ENCODE data around the gene PDIA5.

The PDIA5 gene

GRCh38 chr3:123085293-123085931 is 18.6 kb downstream of the PDIA5 start:
- TF ChIP-seq YY1 (IDR thresholded peaks at IDR 0.05; ENCODE audit: insufficient read depth, insufficient read length), result no peak
- no peak for TF ChIP-seq ZNF274 (IDR thresholded peaks at IDR 0.05; ENCODE audit: low read depth, low read length)
- no peak for TF ChIP-seq SUZ12 (IDR thresholded peaks at IDR 0.05; ENCODE audit: extremely low read depth, insufficient read depth, insufficient read length)
- Histone ChIP-seq H3K9me3 (ENCODE audit: insufficient read depth, low read length) (no peaks in the 10 kb centered on the region), H3K27me3 (ENCODE audit: insufficient read depth, insufficient read length) (no peaks in the 10 kb centered on the region), H3K4me3 (ENCODE audit: insufficient read length, low read depth) (no peak overlapping the region), H3K36me3 (ENCODE audit: insufficient read depth, insufficient read length, low read length) (peaks cover 18% of the 10 kb centered on the region), H3K9ac (ENCODE audit: insufficient read length, low read depth) (no peak overlapping the region), H3K4me1 (ENCODE audit: insufficient read depth, insufficient read length) (peaks cover 39% of the 10 kb centered on the region)
- DNase-seq (ENCODE audit: low read depth, low spot score), result no peak

GRCh38 chr3:123085932-123086627 is 19.3 kb downstream of the PDIA5 start:
- no peak overlapping the region for H3K9ac ChIP-seq (ENCODE audit: insufficient read length, low read depth)
- TF ChIP-seq YY1 (IDR thresholded peaks at IDR 0.05; ENCODE audit: insufficient read depth, insufficient read length) (no peak), ZNF274 (IDR thresholded peaks at IDR 0.05; ENCODE audit: low read depth, low read length) (no peak), SUZ12 (IDR thresholded peaks at IDR 0.05; ENCODE audit: extremely low read depth, insufficient read depth, insufficient read length) (no peak)
- H3K36me3 ChIP-seq (ENCODE audit: insufficient read depth, insufficient read length, low read length), result peaks cover 24% of the 10 kb centered on the region
- no peak for DNase-seq (ENCODE audit: low read depth, low spot score)
- H3K4me3 ChIP-seq (ENCODE audit: insufficient read length, low read depth), result no peak overlapping the region
- H3K9me3 ChIP-seq (ENCODE audit: insufficient read depth, low read length), result no peaks in the 10 kb centered on the region
- peaks cover 39% of the 10 kb centered on the region for H3K4me1 ChIP-seq (ENCODE audit: insufficient read depth, insufficient read length)
- no peaks in the 10 kb centered on the region for H3K27me3 ChIP-seq (ENCODE audit: insufficient read depth, insufficient read length)

GRCh38 chr3:123088387-123088786 is 21.6 kb downstream of the PDIA5 start:
- H3K9me3 ChIP-seq (ENCODE audit: insufficient read depth, low read length), result no peaks in the 10 kb centered on the region
- H3K9ac ChIP-seq (ENCODE audit: insufficient read length, low read depth), result no peak overlapping the region
- no peaks in the 10 kb centered on the region for H3K27me3 ChIP-seq (ENCODE audit: insufficient read depth, insufficient read length)
- H3K4me3 ChIP-seq (ENCODE audit: insufficient read length, low read depth), result no peak overlapping the region
- peaks cover 30% of the 10 kb centered on the region for H3K4me1 ChIP-seq (ENCODE audit: insufficient read depth, insufficient read length)
- DNase-seq (ENCODE audit: low read depth, low spot score), result no peak
- peaks cover 47% of the 10 kb centered on the region for H3K36me3 ChIP-seq (ENCODE audit: insufficient read depth, insufficient read length, low read length)
- TF ChIP-seq YY1 (IDR thresholded peaks at IDR 0.05; ENCODE audit: insufficient read depth, insufficient read length) (no peak), SUZ12 (IDR thresholded peaks at IDR 0.05; ENCODE audit: extremely low read depth, insufficient read depth, insufficient read length) (no peak), ZNF274 (IDR thresholded peaks at IDR 0.05; ENCODE audit: low read depth, low read length) (no peak)

- Histone ChIP-seq H3K9me3 (ENCODE audit: insufficient read depth, low read length) (no peaks in the 10 kb centered on the region), H3K27me3 (ENCODE audit: insufficient read depth, insufficient read length) (no peaks in the 10 kb centered on the region), H3K4me1 (ENCODE audit: insufficient read depth, insufficient read length) (peaks cover 21% of the 10 kb centered on the region), H3K9ac (ENCODE audit: insufficient read length, low read depth) (no peak overlapping the region), H3K4me3 (ENCODE audit: insufficient read length, low read depth) (no peak overlapping the region), H3K36me3 (ENCODE audit: insufficient read depth, insufficient read length, low read length) (peaks cover 61% of the 10 kb centered on the region)
- TF ChIP-seq ZNF274 (IDR thresholded peaks at IDR 0.05; ENCODE audit: low read depth, low read length) (no peak), YY1 (IDR thresholded peaks at IDR 0.05; ENCODE audit: insufficient read depth, insufficient read length) (no peak), SUZ12 (IDR thresholded peaks at IDR 0.05; ENCODE audit: extremely low read depth, insufficient read depth, insufficient read length) (no peak)
- DNase-seq (ENCODE audit: low read depth, low spot score), result no peak
Observed at GRCh38 chr3:123089611-123090331, 22.9 kb downstream of the PDIA5 start.

- no peak overlapping the region for H3K4me3 ChIP-seq (ENCODE audit: insufficient read length, low read depth)
- no peak for DNase-seq (ENCODE audit: low read depth, low spot score)
Observed at GRCh38 chr3:123090728-123091531, 24.1 kb downstream of the PDIA5 start.

GRCh38 chr3:123092243-123092642 is 25.4 kb downstream of the PDIA5 start:
- Histone ChIP-seq H3K4me1 (ENCODE audit: insufficient read depth, insufficient read length) (peaks cover 13% of the 10 kb centered on the region), H3K36me3 (ENCODE audit: insufficient read depth, insufficient read length, low read length) (peaks cover 82% of the 10 kb centered on the region), H3K9me3 (ENCODE audit: insufficient read depth, low read length) (no peaks in the 10 kb centered on the region), H3K27me3 (ENCODE audit: insufficient read depth, insufficient read length) (no peaks in the 10 kb centered on the region), H3K4me3 (ENCODE audit: insufficient read length, low read depth) (no peak overlapping the region), H3K9ac (ENCODE audit: insufficient read length, low read depth) (no peak overlapping the region)
- no peak for TF ChIP-seq YY1 (IDR thresholded peaks at IDR 0.05; ENCODE audit: insufficient read depth, insufficient read length)
- no peak for TF ChIP-seq SUZ12 (IDR thresholded peaks at IDR 0.05; ENCODE audit: extremely low read depth, insufficient read depth, insufficient read length)
- DNase-seq (ENCODE audit: low read depth, low spot score), result no peak

More at GRCh38 chr3:123090728-123091531, 24.1 kb downstream of the PDIA5 start:
- Histone ChIP-seq H3K27me3 (ENCODE audit: insufficient read depth, insufficient read length) (no peaks in the 10 kb centered on the region), H3K9me3 (ENCODE audit: insufficient read depth, low read length) (no peaks in the 10 kb centered on the region), H3K4me1 (ENCODE audit: insufficient read depth, insufficient read length) (peaks cover 13% of the 10 kb centered on the region), H3K9ac (ENCODE audit: insufficient read length, low read depth) (no peak overlapping the region), H3K36me3 (ENCODE audit: insufficient read depth, insufficient read length, low read length) (peaks cover 70% of the 10 kb centered on the region)
- TF ChIP-seq SUZ12 (IDR thresholded peaks at IDR 0.05; ENCODE audit: extremely low read depth, insufficient read depth, insufficient read length) (no peak), ZNF274 (IDR thresholded peaks at IDR 0.05; ENCODE audit: low read depth, low read length) (no peak), YY1 (IDR thresholded peaks at IDR 0.05; ENCODE audit: insufficient read depth, insufficient read length) (no peak)
